GM03348 (cell line): ENCODE data around the gene TNNT2.

Source experiments
- DNase-seq: peaks from one replicate; pipeline ENCODE4 v3.0.0; 2012; ENCODE audit warnings: low spot score

TNNT2 gene

DNA sequence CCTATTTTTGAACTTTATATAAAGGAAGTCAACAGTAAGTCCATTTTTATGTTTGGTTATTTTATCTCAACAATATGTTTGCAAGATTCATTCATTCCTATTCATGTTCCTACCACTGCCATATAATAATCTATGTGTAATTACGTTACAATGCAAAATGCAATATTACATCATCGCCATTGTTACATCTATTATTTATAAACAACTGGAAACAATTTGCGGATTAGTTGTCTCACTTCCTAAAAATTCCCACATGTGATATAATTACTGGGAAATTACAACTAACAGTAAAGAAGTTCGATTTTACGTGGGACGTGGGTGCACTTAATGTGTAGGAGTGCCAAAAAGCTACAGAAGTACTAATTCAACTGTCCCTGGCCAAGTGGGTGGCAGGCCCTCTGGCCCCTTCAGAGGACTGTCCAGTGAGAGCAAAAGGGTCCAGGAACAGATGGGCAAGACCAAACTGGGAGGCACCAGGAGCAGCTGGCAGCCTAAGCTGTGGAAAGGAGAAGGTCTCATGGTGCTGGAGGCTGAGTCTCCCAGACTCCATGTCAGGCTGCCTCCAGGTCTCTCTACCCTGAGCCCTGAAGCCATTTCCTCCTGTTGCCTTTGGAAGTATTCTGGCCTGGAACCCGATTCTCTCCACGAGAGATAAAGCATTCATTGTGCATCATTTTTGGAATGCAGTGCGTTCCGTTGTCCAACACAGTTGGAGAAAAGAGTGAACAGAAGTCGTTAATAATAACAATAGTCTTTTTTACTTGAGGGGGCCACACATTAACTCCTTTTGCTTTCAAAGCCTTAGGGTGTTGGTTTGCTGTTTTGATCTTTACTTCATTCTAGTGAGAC is 42.9 kb downstream of the TNNT2 start:
- no peak for DNase-seq

DNA sequence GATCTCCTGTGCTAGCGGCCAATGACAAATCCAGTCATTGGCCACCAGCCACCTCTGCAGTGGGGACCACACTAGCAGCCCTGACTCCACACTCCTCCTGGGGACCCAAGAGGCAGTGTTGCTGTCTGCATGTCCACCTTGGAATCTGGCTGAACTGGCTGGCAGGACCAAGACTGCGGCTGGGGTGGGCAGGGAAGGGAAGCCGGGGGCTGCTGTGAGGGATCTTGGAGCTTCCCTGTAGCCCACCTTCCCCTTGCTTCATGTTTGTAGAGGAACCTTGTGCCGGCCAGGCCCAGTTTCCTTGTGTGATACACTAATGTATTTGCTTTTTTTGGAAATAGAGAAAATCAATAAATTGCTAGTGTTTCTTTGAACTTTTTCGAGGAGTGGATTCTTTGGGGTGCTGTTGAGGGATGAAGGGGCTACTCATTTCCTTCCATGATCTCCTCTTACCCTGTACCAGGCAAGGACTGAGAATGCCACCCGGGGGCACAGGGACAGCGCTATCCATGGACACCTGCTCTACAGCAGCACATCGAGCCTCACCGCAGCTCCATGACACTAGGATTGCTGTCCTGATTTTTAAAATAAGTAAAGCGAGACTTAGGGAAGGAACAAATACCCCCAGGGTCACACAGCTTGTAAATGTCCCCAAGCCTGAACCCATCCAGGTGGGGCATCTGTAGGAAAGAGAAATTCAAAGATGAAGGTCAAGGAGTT is 44.7 kb downstream of the TNNT2 start:
- DNase-seq = no peak

DNA sequence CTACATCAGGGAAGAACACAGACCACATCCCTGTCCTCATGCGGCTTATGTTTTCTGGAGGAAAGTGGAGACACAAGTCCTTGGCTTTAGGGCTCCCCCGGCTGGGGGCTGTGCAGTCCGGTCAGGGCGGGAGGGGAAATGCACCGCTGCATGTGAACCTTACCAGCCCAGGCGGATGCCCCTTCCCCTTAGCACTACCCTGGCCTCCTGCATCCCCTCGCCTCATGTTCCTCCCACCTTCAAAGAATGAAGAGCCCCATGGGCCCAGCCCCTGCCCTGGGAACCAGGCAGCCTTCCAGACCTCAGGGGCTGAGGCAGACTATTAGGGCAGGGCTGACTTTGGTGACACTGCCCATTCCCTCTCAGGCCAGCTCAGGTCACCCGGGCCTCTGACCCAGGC is 45.5 kb downstream of the TNNT2 start:
- DNase-seq = no peak

DNA sequence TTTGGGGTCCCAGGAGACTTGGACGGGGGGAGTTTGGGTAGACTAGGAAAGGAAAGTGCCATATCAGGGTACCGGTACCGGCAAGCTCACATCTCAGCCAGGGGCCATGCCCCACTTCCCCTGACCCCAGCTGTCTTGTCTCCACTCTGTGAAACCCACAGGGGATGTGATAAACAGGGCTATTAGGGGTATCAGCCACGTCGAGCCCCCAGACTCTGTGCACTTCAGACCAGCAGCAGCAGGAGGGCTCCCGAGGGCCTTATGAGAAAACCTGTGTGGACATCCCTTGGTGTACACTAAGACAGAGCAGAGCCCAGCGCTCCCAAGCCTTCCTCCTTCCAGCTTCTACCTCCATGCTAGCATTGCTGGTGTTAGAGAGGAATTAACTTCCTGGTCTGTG is 46.3 kb downstream of the TNNT2 start:
- no peak for DNase-seq

DNA sequence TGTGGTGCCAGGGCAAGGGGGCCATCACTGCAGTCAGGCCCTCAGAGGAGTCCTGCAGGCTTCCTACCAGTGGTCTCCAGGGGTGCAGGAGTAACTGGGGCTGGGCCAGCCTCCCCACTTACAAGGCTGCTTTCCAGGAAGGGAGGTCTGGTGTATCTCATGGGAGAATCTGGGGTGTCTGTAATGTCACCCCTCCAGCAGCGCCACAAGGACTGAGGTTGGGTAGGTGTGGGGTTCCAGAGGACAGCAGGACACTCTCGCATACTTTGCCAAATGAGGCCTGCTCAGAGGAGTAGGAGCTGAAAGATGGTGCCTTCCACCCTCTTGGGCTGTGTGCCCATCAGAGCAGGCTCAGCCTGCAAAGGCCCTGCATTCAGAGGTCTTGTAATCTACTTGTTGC is 46.9 kb downstream of the TNNT2 start:
- DNase-seq = no peak

DNA sequence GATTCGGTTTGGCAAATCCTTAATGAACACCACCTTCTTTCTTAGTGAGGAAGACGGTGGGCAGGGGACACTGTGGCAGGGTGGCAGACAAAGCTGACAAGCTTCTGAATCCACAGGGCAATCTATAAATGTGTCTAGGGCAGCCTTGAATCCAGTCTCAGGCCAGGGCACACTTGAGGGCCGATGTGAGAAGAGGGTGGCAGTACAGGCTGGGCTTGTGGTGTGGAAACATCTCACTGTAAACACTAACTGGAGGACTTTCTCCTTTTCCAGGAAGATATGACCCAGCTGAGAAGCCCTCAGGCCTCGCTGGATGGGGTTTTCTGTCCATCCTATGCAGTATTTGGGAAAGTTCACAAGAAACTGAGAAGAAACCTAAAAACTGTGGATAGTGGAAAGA is 47.7 kb downstream of the TNNT2 start:
- no peak for DNase-seq

DNA sequence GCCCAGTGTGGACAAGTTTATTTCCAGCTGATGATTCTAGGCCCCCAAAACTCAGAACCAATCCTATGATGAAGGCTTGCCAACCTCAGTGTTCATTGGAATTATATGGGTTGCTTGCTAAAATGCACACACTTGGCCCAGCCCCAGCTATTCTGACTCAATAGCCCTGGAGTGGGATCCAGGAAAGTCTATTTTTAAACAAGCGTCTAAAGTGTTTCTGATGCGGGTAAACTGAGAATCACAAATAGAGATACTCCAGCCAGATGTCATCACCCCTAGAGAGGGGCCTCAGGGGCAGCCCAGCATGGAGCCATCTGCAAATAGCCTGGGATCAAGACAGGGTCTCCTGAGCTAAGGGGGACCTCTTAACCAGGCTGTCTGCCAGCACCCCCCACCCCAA is 48.2 kb downstream of the TNNT2 start:
- no peak for DNase-seq

DNA sequence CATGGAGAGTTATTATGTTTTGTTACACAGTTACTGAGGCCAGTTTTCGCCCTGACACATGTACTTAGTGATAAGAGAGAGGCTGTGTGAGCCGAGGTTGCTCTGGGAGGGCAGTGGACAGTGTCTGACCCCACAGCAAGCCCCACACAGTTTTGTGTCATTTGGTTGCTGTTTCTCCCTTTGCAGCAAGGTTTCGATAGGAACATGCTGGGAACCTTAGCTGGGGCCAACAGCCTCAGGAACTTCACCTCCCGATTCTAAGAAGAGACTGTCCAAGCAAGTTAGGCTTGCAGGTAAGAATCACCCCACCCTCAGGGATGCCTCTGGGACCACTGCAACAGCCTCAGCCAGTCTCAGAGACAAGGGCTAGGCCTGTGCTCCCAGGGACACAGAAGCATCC is 48.9 kb downstream of the TNNT2 start:
- DNase-seq = no peak

DNA sequence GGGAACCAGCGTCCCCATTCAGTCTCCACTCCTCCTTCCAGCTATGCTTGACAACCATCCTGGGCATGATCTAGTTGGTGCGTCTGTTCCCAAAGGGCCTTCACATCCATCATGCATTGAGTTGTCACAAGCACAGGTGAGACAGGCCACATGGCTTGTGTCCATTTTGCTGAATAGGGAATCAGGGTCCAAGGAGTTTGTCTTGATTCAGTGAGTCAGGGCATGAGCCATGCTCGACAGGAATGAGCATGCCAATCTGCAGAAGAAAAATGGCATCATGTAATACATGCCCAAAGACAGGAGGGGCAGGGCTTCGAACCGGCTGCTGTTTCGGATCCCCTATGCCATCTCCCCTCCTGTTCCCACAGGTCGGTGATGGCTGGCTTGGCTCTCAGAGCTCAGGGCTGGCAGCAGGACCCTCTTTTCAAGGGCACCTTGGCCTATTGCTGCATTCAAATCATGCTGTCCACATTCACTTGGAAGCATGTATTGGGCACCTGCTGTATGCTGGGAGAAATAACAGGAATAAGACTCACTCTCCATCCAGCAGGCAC is 49.7 kb downstream of the TNNT2 start:
- no peak for DNase-seq

DNA sequence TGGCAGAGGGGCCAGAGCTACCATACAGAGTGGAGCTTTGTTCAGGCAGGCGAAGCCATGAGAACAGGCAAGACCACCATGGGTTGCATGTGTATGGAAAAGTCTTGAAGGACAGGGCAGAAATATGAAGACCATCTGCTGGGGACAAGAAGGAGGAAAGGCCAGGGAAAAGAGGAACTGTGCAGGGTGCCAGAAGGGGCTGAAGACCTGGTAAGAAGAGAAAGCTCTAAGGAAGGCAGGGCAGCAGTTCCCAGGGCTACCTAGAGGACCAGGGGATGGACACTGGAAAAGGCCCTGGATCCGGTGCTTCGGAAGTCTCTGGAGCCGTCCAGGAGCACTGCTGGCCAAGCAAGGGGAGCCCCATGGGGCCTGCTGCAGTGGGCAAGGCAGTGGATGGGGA is 50.8 kb downstream of the TNNT2 start:
- DNase-seq = no peak

DNA sequence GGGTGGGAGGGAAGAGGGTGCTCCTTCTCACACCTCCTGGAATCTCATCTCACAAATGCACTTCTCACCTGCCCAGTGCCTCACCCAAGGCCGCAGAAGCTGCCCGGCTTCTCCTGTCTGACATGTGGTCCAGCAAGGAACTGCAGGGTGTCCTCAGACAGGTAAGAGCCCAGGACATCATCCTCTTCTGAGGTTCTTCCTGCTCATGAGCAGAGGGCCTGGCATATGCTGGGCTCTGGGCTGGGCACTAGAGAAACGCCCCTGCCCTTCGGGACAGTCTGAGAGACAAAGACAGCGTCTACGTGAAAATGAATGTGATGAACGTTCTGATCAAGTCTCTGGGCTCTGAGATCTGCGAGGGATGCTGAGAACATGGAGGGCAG is 51.8 kb downstream of the TNNT2 start:
- no peak for DNase-seq

DNA sequence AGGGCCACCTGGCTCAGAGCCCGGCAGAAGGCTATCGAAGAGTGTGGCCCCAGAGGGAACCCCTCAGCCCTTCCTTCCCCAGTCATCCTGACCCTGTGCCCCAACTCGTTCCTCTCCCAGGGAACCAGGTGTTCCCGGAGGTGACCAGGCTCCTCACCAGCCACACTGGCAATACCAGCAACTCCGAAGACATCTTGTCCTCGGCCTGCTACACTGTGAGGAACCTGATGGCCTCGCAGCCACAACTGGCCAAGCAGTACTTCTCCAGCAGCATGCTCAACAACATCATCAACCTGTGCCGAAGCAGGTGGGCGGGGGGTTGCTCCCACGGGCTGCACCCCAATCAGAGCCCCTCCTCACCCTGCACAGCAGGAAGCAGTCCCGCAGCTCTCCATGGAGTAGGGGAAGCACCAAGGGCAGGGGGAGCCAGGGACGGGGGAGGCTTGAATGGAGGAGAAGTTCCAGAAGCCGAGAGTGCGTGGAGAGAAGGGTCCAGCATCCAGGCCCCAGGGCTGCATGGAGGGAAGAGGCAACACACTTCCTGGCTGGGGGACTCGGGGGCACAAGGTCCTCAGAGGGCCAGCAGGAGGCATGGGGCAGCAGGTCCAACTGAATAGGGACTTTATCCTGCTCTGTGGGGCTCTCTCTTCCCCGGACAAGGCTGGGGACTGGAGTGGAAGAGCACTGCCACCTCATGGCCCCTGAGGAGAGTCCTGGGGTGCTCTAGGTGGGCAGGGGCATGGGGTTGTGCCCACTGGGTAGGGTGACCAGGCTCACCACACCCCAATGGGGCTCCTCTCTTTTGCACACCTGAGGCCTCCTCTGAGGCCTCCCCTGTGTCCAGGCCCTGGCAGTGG is 52.4 kb downstream of the TNNT2 start:
- no peak for DNase-seq

DNA sequence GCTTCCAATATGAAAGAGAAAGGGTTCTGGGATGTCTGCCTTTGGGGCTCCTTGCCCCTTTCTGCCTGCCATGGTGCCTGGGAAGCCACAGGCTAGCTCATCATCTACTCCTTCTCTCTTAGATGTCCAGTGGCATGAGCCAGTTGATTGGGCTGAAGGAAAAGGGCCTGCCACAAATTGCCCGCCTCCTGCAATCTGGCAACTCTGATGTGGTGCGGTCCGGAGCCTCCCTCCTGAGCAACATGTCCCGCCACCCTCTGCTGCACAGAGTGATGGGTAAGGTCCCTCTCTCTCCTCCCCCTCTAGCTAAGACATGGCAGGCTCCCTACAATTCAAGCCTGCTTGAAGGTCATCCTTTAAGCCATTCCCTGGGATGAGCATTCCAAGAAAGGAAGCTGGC is 53.2 kb downstream of the TNNT2 start:
- DNase-seq = no peak

DNA sequence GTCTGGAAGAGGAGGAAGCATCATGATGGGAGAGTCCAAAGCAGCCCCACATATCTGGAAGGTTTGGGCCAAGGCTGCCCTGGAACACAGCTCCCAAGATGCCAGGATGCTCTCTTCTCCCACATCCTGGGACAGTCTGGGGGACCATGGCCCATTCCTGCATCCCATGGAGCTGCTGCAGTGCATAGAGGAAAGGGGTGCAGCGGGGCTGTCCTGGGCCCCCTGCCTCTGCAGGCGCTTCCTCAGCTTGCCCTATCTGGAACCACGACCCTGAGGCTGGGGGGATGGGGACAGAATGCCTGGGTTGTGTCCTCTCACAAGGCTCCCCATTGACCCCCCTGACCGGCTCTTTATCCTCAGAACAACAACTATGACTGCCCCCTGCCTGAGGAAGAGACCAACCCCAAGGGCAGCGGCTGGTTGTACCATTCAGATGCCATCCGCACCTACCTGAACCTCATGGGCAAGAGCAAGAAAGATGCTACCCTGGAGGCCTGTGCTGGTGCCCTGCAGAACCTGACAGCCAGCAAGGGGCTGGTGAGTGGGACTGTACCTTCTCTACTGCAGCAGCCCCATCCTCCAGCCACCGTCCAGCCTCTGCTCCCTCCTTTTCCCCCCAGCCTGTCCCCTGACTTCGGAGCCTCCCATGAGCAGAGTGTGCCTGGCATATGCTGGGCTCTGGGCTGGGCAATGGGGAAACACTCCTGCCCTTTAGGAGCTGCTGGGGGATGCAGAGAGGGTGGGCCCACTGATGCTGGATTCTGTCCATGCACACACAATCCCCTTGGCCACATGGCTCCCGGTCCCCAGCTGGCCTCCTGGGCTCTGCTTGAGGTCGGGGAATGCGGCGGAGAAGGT is 54.6 kb downstream of the TNNT2 start:
- DNase-seq = no peak

DNA sequence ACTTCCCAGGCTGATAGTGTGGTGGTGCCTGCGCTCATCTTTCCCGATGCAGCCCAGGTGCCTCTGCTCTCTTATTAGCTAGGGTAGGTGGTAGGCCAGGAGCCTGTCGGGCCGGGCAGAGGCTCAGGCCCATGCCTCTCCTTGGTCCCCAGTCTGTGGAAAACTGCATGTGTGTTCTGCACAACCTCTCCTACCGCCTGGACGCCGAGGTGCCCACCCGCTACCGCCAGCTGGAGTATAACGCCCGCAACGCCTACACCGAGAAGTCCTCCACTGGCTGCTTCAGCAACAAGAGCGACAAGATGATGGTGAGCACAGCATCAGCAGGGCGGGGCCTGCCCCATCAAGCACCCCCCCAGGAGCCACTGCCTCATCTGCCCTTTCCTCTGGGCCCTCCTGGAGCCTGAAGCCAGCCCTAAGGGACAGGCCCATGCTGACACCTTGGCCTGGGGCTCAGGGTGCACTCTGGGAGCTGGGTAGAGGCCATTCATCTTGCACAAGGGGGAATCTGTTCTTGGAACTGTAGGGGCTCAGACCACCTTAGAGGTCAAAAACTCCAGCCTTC is 55.6 kb downstream of the TNNT2 start:
- no peak for DNase-seq

DNA sequence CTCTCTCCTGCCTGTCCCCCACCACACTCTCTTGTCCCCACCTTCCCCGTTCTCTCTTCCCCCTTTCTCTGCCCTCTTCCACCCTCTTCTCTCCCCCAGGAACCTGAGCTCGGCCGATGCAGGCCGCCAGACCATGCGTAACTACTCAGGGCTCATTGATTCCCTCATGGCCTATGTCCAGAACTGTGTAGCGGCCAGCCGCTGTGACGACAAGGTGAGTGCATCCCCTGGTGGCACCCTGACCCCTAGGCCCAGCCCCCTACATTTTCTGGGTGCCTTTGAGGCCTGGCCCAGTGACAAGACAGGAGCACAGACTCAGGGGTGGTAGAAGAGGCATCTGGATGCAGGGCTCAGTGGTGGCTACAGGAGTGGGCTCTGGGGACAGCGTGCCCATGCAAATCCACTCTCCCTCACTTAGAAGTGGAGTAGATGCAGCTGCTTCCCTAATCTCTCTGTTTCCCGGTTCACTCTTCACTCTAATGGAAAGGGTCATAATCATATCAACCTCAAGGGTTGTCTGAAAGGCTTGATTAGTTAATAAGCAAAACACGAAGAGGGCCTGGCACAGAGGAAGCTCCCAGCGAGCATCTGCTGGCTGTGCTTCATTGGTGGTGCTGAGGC is 57.2 kb downstream of the TNNT2 start:
- DNase-seq = no peak

DNA sequence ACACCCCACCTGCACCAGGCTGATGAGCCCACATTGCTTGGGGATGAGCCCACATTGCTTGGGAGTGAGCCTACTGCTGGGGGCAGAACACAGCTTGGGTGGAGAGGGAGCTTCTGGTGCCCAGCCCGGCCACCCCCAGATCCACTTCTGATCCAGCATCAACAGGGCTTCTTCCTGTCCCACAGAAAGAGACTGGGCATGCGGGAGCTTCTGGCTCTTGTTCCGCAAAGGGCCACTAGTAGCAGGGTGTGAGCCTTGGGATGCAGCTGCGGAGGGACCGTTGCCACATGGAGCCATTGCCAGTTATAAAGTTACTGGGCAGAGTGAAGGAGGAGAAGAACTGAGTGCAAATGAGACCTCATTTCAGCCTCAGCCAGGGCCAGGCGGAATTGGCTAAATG is 57.8 kb downstream of the TNNT2 start:
- no peak for DNase-seq

DNA sequence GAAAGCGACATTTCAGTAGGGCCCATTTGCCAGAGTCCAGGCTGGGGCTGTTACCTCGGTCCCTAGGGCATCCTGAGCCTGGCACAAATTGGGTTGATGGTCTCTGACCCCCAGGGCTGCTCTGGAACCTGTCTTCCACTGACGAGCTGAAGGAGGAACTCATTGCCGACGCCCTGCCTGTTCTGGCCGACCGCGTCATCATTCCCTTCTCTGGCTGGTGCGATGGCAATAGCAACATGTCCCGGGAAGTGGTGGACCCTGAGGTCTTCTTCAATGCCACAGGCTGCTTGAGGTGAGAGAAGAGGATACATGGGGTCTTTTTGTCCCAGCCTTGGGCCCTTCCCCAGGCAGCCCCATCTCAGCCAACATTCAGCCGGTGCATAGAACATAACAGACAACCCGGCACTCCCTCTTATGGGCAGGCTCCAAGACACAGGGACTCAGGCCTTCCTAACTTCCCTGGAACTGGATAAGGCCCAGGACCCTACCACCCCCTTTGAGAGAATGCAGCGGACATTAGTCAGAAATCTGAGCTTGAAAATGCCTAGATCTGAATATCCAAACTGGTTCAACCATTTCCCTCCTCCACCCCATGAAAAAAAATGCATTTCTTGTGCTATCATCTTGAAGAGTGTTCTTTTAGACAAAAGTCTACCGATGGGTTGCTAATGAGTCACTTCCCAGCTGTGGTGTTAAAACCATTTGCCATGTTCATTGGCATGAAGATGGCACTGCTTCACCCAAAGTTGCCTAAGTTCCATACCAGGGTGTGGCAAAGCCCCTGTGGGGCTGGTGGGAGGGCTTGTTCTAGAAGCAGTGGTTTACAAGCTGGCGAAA is 58.8 kb downstream of the TNNT2 start:
- DNase-seq = no peak

DNA sequence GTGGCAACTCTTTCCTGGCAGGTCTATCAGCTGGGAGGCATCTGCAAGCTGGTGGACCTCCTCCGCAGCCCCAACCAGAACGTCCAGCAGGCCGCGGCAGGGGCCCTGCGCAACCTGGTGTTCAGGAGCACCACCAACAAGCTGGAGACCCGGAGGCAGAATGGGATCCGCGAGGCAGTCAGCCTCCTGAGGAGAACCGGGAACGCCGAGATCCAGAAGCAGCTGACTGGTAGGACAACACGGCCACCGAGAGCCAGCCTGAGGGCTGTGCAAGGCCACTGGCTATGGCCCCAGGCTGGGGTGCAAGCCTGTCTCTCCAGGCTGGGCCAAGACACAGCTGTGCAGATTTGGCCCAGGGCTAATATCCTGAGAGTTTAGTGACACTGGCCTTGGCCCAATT is 59.9 kb downstream of the TNNT2 start:
- no peak for DNase-seq

DNA sequence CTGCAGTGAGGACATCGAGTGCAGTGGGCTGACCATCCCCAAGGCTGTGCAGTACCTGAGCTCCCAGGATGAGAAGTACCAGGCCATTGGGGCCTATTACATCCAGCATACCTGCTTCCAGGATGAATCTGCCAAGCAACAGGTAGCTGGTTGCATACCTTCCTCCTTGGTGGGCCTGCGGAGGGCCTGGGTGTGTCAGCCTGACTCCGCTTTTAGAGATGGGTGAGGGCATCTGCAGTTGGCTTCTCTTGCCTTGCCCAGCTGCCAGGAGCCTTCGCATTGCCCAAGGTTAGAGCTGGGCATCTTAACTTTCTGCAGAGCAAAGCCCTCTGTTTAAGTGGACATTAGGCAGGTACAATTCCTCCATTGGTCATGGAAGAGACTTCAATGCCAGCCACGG is 60.9 kb downstream of the TNNT2 start:
- DNase-seq = no peak
